K562 (cell line): ENCODE data around the gene CAPRIN2. TPM values are rescaled to one million over a fixed set of nuclear protein-coding genes. Genes with fewer than 3 reads are reported as not detected.

ENCODE experiments used
- HCFC1 ChIP-seq: IDR thresholded peaks from 2 replicates; pipeline ENCODE4 v1.6.1; 2012; ENCODE audit warnings: low read depth, low read length, improper control_type of control experiment
- JUND ChIP-seq, 2 experiments: IDR thresholded peaks; 2 replicates in 1 of 2; 3 replicates in 1 of 2; pipeline ENCODE4 v1.6.1; 2011; ENCODE audit warnings: borderline replicate concordance in 2 of 2, low read depth in 2 of 2, low read length in 2 of 2, improper control_type of control experiment in 1 of 2, missing biosample characterization in 1 of 2, missing genetic modification characterization in 1 of 2, missing genetic modification reagents in 1 of 2
- PRMT5 ChIP-seq: sonication (generic); formaldehyde crosslinking; IDR thresholded peaks from 2 replicates; pipeline ENCODE4 v1.5.0; 2020; ENCODE audit warnings: missing genetic modification reagents
- SIN3A ChIP-seq, 2 experiments: fragments of 150-350 bp in 1 of 2; IDR thresholded peaks; 2 replicates each; pipeline ENCODE4 v1.6.1; 2011 to 2016; ENCODE audit warnings: borderline replicate concordance in 2 of 2, low read depth in 2 of 2, low read length in 2 of 2, mild to moderate bottlenecking in 2 of 2, moderate library complexity in 2 of 2; ENCODE audit not compliant: control insufficient read depth in 1 of 2
- TCF7L2 ChIP-seq: fragments of 150-350 bp; IDR thresholded peaks from 2 replicates; pipeline ENCODE4 v1.6.1; 2016; ENCODE audit warnings: low read depth, mild to moderate bottlenecking, low read length, moderate library complexity
- UBTF ChIP-seq, 2 experiments: IDR thresholded peaks; 2 replicates each; pipeline ENCODE4 v1.6.1; 2012; ENCODE audit warnings: improper control_type of control experiment in 2 of 2, low read depth in 2 of 2, low read length in 2 of 2, borderline replicate concordance in 1 of 2
- ZNF165 ChIP-seq: fragments of 250-450 bp; sonication (Bioruptor Pico); IDR thresholded peaks from 2 replicates; pipeline ENCODE4 v1.4.0; 2020; ENCODE audit warnings: borderline replicate concordance
- ZNF764 ChIP-seq: fragments of 250-450 bp; sonication (Bioruptor Pico); IDR thresholded peaks from 2 replicates; pipeline ENCODE4 v1.4.0; 2020; ENCODE audit warnings: low read depth, mild to moderate bottlenecking, moderate library complexity
- polyA plus RNA-seq, 8 experiments: library from polyadenylated mRNA; depleted of rRNA in 4 of 8; stranded (reverse) in 5 of 8; unstranded in 3 of 8; fragments of >200 nt; fragmentation: Nextera tagmentation in 2 of 8; fragmentation: Illumina TruSeq in 1 of 8; extraction: Ambion mirVana in 2 of 8; extraction: Trizol in 1 of 8; gene quantifications; 2 replicates each; pipeline versions ENCODE4 v1.2.1 to v1.2.3, GENCODE V29; 2011 to 2014; ENCODE audit warnings: inconsistent platforms in 1 of 8, missing spikeins in 1 of 8
- total RNA-seq, 7 experiments: library from RNA; depleted of rRNA in 6 of 7; stranded (reverse); fragments of >200 nt in 6 of 7; fragmentation: Illumina TruSeq in 2 of 7; extraction: Trizol in 2 of 7; gene quantifications; 2 replicates each; pipeline versions ENCODE4 v1.2.1 to v1.2.3, GENCODE V29; 2011 to 2021; ENCODE audit warnings: low replicate concordance in 1 of 7
- TF ChIP-seq, protein P1 (sequence below): fragments of 450-650 bp; IDR thresholded peaks from 2 replicates; pipeline ENCODE4 v1.6.1; 2017; ENCODE audit warnings: mild to moderate bottlenecking, moderate library complexity
- TF ChIP-seq, protein P2 (sequence below): fragments of 450-650 bp; IDR thresholded peaks from 2 replicates; pipeline ENCODE4 v1.6.1; 2017; ENCODE audit warnings: antibody characterized with exemption

The CAPRIN2 gene
- total and polyA plus RNA-seq, 9 of the 15 experiments (the other 6 are each of a cell fraction or from before 2014, with no cell fraction given), result 2.3 to 14.5 (median 8.9) TPM

GRCh38 chr12:30695199-30696102 is 59.3 kb downstream of the CAPRIN2 start, which contains the start of gene IPO8 (continued):
- TF ChIP-seq, protein P1, sequence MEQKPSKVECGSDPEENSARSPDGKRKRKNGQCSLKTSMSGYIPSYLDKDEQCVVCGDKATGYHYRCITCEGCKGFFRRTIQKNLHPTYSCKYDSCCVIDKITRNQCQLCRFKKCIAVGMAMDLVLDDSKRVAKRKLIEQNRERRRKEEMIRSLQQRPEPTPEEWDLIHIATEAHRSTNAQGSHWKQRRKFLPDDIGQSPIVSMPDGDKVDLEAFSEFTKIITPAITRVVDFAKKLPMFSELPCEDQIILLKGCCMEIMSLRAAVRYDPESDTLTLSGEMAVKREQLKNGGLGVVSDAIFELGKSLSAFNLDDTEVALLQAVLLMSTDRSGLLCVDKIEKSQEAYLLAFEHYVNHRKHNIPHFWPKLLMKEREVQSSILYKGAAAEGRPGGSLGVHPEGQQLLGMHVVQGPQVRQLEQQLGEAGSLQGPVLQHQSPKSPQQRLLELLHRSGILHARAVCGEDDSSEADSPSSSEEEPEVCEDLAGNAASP, result no peak
- TF ChIP-seq SIN3A (IDR thresholded peaks at IDR 0.05; ENCODE audit: borderline replicate concordance in 2 of 2, control insufficient read depth in 1 of 2, low read depth in 2 of 2, low read length in 2 of 2), result peak in 1 of 2 experiments; percentile 28; a peak in 2 of 4 replicates
- no peak for TF ChIP-seq PRMT5 (CRISPR knock-in tag)
- 0 out of 4 replicates have a peak, but pooled peaks of 1 of the 2 experiments have one; percentile 49 for TF ChIP-seq UBTF (IDR thresholded peaks at IDR 0.05; ENCODE audit: borderline replicate concordance in 1 of 2, low read depth in 2 of 2, low read length in 2 of 2)
- no peak for TF ChIP-seq ZNF764 (CRISPR knock-in tag)
- no peak for TF ChIP-seq ZNF165 (CRISPR knock-in tag)
- TF ChIP-seq JUND (IDR thresholded peaks at IDR 0.05; ENCODE audit: borderline replicate concordance, low read depth, low read length), result peak; percentile 74
- TF ChIP-seq JUND (tag; IDR thresholded peaks at IDR 0.05; ENCODE audit: borderline replicate concordance, low read depth, low read length), result no peak; the same call in 2 of the 3 replicates
- peak; percentile 92 for TF ChIP-seq TCF7L2
- peak; percentile 90 for TF ChIP-seq HCFC1
- TF ChIP-seq, protein P2, sequence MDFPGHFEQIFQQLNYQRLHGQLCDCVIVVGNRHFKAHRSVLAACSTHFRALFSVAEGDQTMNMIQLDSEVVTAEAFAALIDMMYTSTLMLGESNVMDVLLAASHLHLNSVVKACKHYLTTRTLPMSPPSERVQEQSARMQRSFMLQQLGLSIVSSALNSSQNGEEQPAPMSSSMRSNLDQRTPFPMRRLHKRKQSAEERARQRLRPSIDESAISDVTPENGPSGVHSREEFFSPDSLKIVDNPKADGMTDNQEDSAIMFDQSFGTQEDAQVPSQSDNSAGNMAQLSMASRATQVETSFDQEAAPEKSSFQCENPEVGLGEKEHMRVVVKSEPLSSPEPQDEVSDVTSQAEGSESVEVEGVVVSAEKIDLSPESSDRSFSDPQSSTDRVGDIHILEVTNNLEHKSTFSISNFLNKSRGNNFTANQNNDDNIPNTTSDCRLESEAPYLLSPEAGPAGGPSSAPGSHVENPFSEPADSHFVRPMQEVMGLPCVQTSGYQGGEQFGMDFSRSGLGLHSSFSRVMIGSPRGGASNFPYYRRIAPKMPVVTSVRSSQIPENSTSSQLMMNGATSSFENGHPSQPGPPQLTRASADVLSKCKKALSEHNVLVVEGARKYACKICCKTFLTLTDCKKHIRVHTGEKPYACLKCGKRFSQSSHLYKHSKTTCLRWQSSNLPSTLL, result no peak
